GM21447 (cell line): ENCODE results near the gene GSTA5.
"Not testable (repeated sequence)": the region's sequence is repeated elsewhere in the genome, so short reads cannot be mapped to it uniquely, and the experiment has no call there.

Experiments used
- ATAC-seq: cut with Tn5 transposase; IDR thresholded peaks from one replicate; pipeline ENCODE4 v1.9.1; 2021; ENCODE audit not compliant: unreplicated experiment

Gene GSTA5

DNA sequence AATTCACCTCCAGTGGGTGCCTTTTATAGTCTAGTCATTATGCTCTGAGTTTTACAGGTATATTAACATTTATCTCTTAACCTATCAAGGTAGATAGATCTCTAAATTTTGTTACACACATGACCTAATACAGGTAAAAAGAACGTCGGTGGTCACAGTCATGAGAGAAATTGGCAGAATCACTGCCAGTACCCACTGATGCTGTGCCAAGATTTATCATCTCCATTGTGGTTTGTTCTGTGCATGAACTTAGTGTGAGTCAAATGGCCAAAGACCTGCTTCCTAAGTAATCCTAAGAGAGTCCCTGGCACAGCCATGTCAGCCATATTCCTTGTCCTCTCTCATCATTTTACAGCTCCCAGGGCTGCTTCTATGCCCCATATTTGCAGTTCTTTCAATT lies 46.2 kb downstream of the GSTA5 start:
- not testable (repeated sequence) for ATAC-seq

DNA sequence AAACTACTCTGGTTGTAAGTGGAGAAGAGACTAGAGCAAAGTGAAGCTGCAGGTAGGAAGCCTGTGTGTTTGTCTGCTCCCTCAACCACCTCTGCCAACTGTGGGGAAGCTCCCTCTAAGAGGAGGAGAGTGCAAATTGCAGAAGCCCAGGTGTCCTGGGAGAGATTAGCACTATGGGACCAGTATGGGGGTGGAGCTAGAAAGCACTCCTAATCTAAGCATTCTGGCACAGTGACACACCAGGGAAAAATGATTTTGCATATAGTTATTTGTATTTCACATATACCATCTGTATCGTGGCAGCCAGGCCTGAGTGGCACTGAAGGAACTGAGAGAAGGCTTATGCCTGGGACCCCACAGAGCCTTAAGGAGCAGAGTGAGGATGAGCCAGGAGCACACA lies 49.8 kb downstream of the GSTA5 start:
- ATAC-seq: no peak

DNA sequence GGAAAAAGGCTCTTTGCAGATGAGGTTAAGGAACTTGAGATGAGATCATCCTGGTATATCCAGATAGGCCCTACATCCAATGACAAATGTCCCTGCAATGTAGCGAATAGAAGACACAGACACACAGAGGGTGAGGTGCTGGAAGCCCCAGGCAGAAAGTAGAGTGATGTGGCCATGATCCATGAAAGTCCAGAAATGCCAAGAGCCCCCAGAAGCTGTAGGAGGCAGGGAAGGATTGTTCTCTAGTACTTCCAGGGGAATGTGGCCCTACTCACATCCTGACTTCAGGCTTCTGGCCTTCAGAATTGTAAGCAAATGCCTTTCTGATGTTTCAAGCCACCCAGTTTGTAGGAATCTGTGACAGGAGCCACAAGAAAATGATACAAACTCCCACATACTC lies 51.0 kb downstream of the GSTA5 start:
- not testable (repeated sequence) for ATAC-seq

DNA sequence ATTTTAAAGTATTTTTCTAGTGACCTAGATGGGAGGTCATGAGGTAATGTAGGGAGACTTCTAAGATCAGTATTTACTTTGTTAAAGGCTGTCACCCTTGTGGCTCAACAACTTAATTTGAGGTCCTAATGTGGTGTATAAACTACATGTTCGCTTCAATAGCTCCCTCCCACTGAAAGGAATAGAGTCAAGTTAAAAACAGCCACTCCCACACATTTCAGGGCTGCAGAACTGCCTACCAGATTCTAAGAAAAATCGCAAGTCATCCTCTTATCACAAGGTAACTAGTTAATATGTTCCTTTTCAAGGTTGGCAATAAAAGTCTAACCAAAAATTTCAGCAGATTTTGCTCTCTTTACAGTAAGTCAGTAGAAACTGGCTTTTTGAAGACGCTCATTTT lies 52.1 kb downstream of the GSTA5 start:
- no peak for ATAC-seq

DNA sequence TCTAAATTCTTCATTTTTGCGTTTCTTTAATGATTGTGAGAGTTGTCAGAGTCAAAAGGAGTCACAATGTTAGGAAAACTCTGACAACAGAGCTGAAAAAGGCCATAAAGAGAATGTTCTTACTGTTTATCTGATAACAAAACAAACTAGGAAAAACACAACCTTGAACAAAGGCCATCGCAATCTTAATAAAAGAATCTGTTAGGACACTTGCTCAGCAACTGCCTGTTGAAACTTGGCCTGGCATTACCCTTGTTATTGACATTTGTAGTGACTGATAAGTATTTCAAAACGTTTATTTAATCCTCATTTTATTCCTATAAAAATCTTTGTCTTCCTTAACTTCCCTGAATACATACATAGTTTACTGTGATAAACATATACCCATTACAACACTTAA lies 52.7 kb downstream of the GSTA5 start:
- ATAC-seq: no peak

DNA sequence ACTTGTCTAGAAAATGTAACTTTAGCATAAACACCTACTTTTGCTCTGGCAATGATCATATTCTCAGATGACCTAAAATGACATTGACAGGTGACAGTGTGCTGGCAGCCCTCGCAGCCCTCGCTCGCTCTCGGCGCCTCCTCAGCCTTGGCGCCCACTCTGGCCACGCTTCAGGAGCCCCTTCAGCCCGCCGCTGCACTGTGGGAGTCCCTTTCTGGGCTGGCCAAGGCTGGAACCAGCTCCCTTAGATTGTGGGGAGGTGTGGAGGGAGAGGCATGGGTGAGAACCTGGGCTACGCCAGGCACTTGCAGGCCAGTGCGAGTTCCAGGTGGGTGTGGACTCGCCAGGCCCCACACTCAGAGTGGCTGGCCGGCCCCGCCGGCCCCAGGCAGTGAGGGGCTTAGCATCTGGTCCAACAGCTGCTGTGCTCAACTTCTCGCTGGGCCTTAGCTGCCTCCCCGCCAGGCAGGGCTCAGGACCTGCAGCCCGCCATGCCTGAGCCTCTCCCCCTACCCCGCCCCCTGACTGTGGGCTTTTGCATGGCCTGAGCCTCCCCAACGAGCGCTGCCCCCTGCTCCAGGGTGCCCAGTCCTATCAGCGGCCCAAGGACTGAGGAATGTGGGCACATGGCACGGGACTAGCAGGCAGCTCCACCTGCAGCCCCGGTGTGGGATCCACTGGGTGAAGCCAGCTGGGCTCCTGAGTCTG lies 54.2 kb downstream of the GSTA5 start:
- ATAC-seq: no peak

DNA sequence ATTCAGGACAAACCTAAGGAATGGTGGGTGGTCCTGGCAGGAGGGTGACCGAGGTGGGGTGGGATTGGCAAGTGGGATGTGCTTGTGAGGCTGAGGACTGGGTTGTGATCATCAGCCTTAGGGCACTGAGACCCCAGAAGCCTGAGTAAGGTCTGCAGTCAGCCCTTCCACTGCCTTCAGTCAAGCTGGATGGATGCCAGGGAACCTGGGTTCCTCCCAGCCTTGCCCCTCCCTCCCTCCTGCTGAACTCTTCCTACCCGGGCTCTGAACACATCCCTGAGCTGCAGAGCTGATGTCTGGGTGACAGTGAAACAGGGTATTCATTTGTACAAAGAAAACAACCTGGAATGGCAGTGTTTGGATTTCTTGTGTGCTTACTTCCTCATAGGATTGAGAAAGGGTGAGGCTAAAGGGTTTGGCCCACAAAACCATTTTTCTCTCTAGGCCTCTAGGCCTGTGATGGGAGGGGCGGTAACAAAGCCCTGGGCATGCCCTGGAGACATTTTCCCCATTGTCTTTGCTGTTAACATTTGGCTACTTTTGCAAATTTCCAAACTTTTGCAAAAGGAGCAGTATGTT lies 57.8 kb downstream of the GSTA5 start:
- not testable (repeated sequence) for ATAC-seq

DNA sequence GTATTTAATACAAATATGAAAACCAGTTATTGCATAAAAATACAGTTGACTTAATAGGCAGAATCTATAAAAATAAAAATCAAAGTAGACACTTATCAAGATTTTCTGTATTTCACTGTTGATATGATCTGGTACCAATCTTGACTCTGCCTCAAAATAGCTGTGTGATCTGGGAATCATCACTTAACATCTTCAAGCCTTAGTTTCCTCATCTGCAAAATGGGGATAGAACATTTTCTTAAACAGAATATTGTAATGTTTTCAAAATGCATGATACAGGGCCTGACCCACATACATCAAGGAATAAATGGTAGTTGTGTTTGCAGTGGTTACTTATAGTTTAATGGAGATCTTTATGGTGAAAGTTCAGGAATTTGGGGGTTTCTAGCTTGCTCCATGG lies 58.4 kb downstream of the GSTA5 start:
- ATAC-seq: not testable (repeated sequence)
